Stimulated activated CD8-positive, alpha-beta memory T cell treated with anti-CD3 and anti-CD28 coated beads, Interleukin-7, amount 100 ng/mL, for 24 hours (primary cell): ENCODE results near the gene AK4.

Experiments
- DNase-seq: peaks from one replicate; pipeline ENCODE4 v3.0.0-alpha.2; 2020; ENCODE audit warnings: low read depth

AK4 gene

DNA sequence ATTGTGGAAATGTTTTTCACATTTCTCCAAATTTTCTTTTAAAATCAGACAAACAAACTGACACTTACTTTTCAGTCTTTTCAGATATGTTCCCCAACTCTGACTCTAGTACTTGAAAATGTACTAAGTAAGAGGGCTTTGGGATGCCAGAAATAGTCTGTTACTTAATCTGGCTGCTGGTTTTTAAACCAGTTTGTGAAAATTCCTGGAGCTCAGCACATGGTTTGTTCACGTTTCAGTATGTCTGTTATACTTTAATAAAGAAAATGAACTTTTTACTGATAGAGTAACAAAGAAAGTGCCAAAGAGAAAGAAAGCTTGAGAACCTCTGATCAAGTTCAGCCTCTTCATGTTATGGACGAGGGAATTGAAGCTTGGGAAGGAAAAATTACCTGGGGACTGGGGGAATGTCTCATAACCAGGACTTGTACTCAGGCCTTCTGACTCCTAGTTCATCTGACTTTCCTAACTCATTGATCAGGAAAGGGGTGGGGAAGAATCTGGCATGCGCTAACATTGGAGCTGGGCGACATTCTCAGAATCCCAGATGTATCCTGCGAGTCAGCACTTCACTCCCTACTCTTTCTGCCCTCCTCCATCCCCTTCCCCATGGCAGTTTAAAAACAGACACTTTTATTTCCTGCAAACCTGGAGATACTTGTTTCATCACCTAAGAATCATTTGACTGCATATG, 130.5 kb downstream of the AK4 start:
- DNase-seq, result no peak

DNA sequence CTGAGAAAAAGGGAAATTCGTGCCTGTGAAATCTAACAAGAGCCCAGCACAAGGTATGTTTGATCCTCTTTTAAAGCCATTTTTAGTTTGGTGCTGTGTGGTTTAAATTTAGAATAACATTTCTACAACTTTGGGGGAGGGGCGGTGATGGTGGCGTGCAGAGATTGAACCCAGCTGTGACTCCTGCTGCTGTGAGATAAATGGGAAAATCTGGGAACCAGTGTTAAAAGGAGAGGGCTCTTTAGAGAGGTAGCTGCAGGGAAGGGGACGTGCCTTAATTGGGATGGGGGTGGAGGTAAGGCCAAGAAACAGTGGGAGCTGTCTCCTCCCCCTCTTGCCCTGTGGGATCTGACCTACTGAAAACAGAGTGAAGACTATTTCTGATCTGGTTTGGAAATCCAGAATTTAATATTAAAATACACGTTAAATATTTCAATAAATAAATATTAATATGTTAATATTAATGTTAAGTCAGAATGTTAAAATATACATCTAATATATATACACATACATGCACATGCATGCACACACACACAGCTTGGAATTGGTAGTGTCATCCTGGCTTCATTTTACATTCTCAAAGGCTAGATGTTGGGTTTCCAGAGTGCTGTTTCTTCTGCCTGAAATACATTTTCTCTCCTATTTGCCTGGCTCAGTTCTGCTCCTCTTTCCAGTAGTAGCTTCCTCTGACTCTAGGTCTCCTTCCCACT, 131.2 kb downstream of the AK4 start:
- no peak for DNase-seq
